Mucosa of descending colon (tissue), 3 donors: ENCODE data around the gene CSPG4. TPM values are rescaled to one million over a fixed set of nuclear protein-coding genes. Genes with fewer than 3 reads are reported as not detected.

Experiments used
- ATAC-seq: fragments of 200-7000 bp; cut with Tn5 transposase; one replicate; pipeline ENCODE4 v1.9.1; 2020; ENCODE audit warnings: mild to moderate bottlenecking, moderate library complexity
- DNase-seq, 3 donors: peaks; one replicate each; pipeline ENCODE4 v3.0.0-alpha.2; 2020
- H3K36me3 ChIP-seq: fragments of 200-600 bp; one replicate; pipeline ENCODE4 v1.8.0; 2021; ENCODE audit warnings: low read depth, mild to moderate bottlenecking
- H3K4me1 ChIP-seq: fragments of 200-600 bp; one replicate; pipeline ENCODE4 v1.8.0; 2021; ENCODE audit warnings: low read depth, mild to moderate bottlenecking
- H3K4me3 ChIP-seq: fragments of 200-600 bp; one replicate; pipeline ENCODE4 v1.8.0; 2021; ENCODE audit warnings: mild to moderate bottlenecking
- H3K9me3 ChIP-seq: fragments of 200-600 bp; one replicate; pipeline ENCODE4 v1.8.0; 2021; ENCODE audit warnings: mild to moderate bottlenecking
- CTCF ChIP-seq: fragments of 200-600 bp; IDR thresholded peaks from one replicate; pipeline ENCODE4 v1.8.0; 2022; ENCODE audit warnings: antibody characterized with exemption, mild to moderate bottlenecking
- intact Hi-C, 2 donors: fragments of 100-400 bp; cut with DNase I in 1 of 2; cut with micrococcal nuclease in 1 of 2; formaldehyde crosslinking; loops; one replicate each; pipeline versions ENCODE4 v1.11.0 to v1.11.1; 2022; cut with DNase I, micrococcal nuclease
- total RNA-seq, 3 donors: library from RNA; stranded (reverse); fragmentation: NEBNext Ultra II Directional in 2 of 3; extraction: Animal tissue kit (Norgen Biotek cat#: 25700) in 2 of 3; gene quantifications; one replicate each; pipeline versions ENCODE4 v1.2.1 to v1.2.4, GENCODE V29; 2021 to 2023
- donor health status: DM: no; HTN: no; CAD: no; lungs with moderate emphysema.
- donor health status: DM: no; HTN: no; CAD: no.
- donor health status: DM: no; HTN: yes; CAD: no.

Gene CSPG4
- total RNA-seq, 3 donors from 2014 or later = 3.0 to 86.8 (median 7.8) TPM

GRCh38 chr15:75697523-75697922 is 15.1 kb downstream of the CSPG4 start:
- H3K4me1 ChIP-seq = peaks cover 8% of the 10 kb centered on the region

GRCh38 chr15:75696854-75697259 is 15.8 kb downstream of the CSPG4 start:
- TF ChIP-seq CTCF = no peak
- no peak for ATAC-seq
- Histone ChIP-seq H3K4me3 (no peak overlapping the region), H3K9me3 (no peaks in the 10 kb centered on the region), H3K36me3 (no peaks in the 10 kb centered on the region), H3K4me1 (peaks cover 8% of the 10 kb centered on the region)
- intact Hi-C loops = no loop called here
- DNase-seq = no peak

More at GRCh38 chr15:75697523-75697922, 15.1 kb downstream of the CSPG4 start:
- Histone ChIP-seq H3K4me3 (no peak overlapping the region), H3K36me3 (no peaks in the 10 kb centered on the region), H3K9me3 (no peaks in the 10 kb centered on the region)
- intact Hi-C loops = no loop called here
- DNase-seq (no peak), ATAC-seq (no peak)
- no peak for TF ChIP-seq CTCF

GRCh38 chr15:75696311-75696720 is 16.3 kb downstream of the CSPG4 start:
- no peak for ATAC-seq
- intact Hi-C loops = no loop called here

GRCh38 chr15:75695634-75696310 is 16.9 kb downstream of the CSPG4 start:
- H3K4me1 ChIP-seq = peaks cover 8% of the 10 kb centered on the region
- no peaks in the 10 kb centered on the region for H3K36me3 ChIP-seq
- ATAC-seq (no peak), DNase-seq (no peak)
- no peaks in the 10 kb centered on the region for H3K9me3 ChIP-seq
- no peak overlapping the region for H3K4me3 ChIP-seq
- TF ChIP-seq CTCF = no peak
- intact Hi-C loops = no loop called here

More at GRCh38 chr15:75696311-75696720, 16.3 kb downstream of the CSPG4 start:
- DNase-seq = no peak
- no peak for TF ChIP-seq CTCF
- Histone ChIP-seq H3K4me1 (peaks cover 8% of the 10 kb centered on the region), H3K4me3 (no peak overlapping the region), H3K36me3 (no peaks in the 10 kb centered on the region), H3K9me3 (no peaks in the 10 kb centered on the region)

- H3K4me1 ChIP-seq = peaks cover 8% of the 10 kb centered on the region
- no peak for TF ChIP-seq CTCF
- H3K4me3 ChIP-seq = no peak overlapping the region
- no peak for DNase-seq
- intact Hi-C loops = no loop called here
- no peaks in the 10 kb centered on the region for H3K9me3 ChIP-seq
- H3K36me3 ChIP-seq = no peaks in the 10 kb centered on the region
- no peak for ATAC-seq
These were observed 17.4 kb downstream of the CSPG4 start for GRCh38 chr15:75695220-75695619.
